Activated T-cell treated with anti-CD3 and anti-CD28 coated beads, Interleukin-2, amount 50 U/mL, for 4 hours (primary cell): ENCODE results near the gene NCL. TPM values are rescaled to one million over a fixed set of nuclear protein-coding genes. Genes with fewer than 3 reads are reported as not detected.
"Not testable (repeated sequence)": the region's sequence is repeated elsewhere in the genome, so short reads cannot be mapped to it uniquely, and the experiment has no call there.

Experiments
- ATAC-seq, 2 donors: fragments of 200-7000 bp; cut with Tn5 transposase; one replicate each; pipeline ENCODE4 v1.10.0; 2021
- DNase-seq: peaks from one replicate; pipeline ENCODE4 v3.0.0-alpha.2; 2020
- H3K27me3 Mint-ChIP-seq: one replicate; pipeline ENCODE4 v1.8.0; 2021; ENCODE audit warnings: low read depth, mixed read lengths
- H3K36me3 Mint-ChIP-seq: one replicate; pipeline ENCODE4 v1.8.0; 2022; ENCODE audit warnings: mixed read lengths; ENCODE audit not compliant: insufficient read depth
- H3K4me1 Mint-ChIP-seq: one replicate; pipeline ENCODE4 v1.8.0; 2021; ENCODE audit warnings: low read depth, mixed read lengths
- H3K4me3 Mint-ChIP-seq: one replicate; pipeline ENCODE4 v1.8.0; 2021; ENCODE audit warnings: mild to moderate bottlenecking, moderate library complexity, mixed read lengths
- H3K9me3 Mint-ChIP-seq: one replicate; pipeline ENCODE4 v1.8.0; 2021; ENCODE audit warnings: mixed read lengths
- total RNA-seq, 3 donors: library from RNA; stranded (reverse); gene quantifications; one replicate each; pipeline ENCODE4 v1.2.1, GENCODE V29; 2021

NCL gene
- total RNA-seq, 3 donors from 2014 or later: 1,928 to 2,267 (median 2,014) TPM

- Mint-ChIP-seq H3K36me3 (no peaks in the 10 kb centered on the region), H3K4me1 (peaks cover 9% of the 10 kb centered on the region), H3K9me3 (no peaks in the 10 kb centered on the region), H3K4me3 (no peak overlapping the region), H3K27me3 (no peaks in the 10 kb centered on the region)
- DNase-seq (no peak), ATAC-seq (no peak)
These were observed 16.5 kb upstream of the NCL start for GRCh38 chr2:231480781-231481180.

- H3K9me3 Mint-ChIP-seq: no peaks in the 10 kb centered on the region
- H3K4me3 Mint-ChIP-seq: no peak overlapping the region
- DNase-seq: no peak
- no peaks in the 10 kb centered on the region for H3K36me3 Mint-ChIP-seq
- peaks cover 9% of the 10 kb centered on the region for H3K4me1 Mint-ChIP-seq
- ATAC-seq: no peak
- H3K27me3 Mint-ChIP-seq: no peaks in the 10 kb centered on the region
These were observed 15.2 kb upstream of the NCL start for GRCh38 chr2:231479455-231479854.

- ATAC-seq (no peak), DNase-seq (no peak)
- Mint-ChIP-seq H3K9me3 (no peaks in the 10 kb centered on the region), H3K36me3 (no peaks in the 10 kb centered on the region), H3K4me1 (peaks cover 2% of the 10 kb centered on the region), H3K27me3 (no peaks in the 10 kb centered on the region), H3K4me3 (no peak overlapping the region)
These were observed 12.6 kb upstream of the NCL start for GRCh38 chr2:231476920-231477319.

GRCh38 chr2:231475965-231476364 lies 11.7 kb upstream of the NCL start:
- Mint-ChIP-seq H3K4me3 (no peak overlapping the region), H3K9me3 (no peaks in the 10 kb centered on the region), H3K4me1 (no peaks in the 10 kb centered on the region), H3K27me3 (no peaks in the 10 kb centered on the region), H3K36me3 (no peaks in the 10 kb centered on the region)
- DNase-seq (no peak), ATAC-seq (no peak)

- Mint-ChIP-seq H3K27me3 (no peaks in the 10 kb centered on the region), H3K9me3 (no peaks in the 10 kb centered on the region), H3K4me1 (peaks cover 6% of the 10 kb centered on the region), H3K36me3 (no peaks in the 10 kb centered on the region), H3K4me3 (no peak overlapping the region)
- DNase-seq: no peak
- ATAC-seq: no peak
These were observed 8.5 kb upstream of the NCL start for GRCh38 chr2:231472816-231473215.

GRCh38 chr2:231470246-231470900 lies 6.1 kb upstream of the NCL start:
- Mint-ChIP-seq H3K4me3 (no peak overlapping the region), H3K9me3 (no peaks in the 10 kb centered on the region), H3K36me3 (no peaks in the 10 kb centered on the region), H3K4me1 (peaks cover 7% of the 10 kb centered on the region), H3K27me3 (no peaks in the 10 kb centered on the region)
- no peak for ATAC-seq
- no peak for DNase-seq

GRCh38 chr2:231469583-231469950 lies 5.3 kb upstream of the NCL start:
- Mint-ChIP-seq H3K4me1 (peaks cover 10% of the 10 kb centered on the region), H3K4me3 (no peak overlapping the region), H3K9me3 (no peaks in the 10 kb centered on the region)

GRCh38 chr2:231467613-231468530 lies 3.6 kb upstream of the NCL start:
- Mint-ChIP-seq H3K4me3 (no peak overlapping the region), H3K27me3 (no peaks in the 10 kb centered on the region), H3K36me3 (peaks cover 8% of the 10 kb centered on the region), H3K4me1 (peaks cover 16% of the 10 kb centered on the region), H3K9me3 (no peaks in the 10 kb centered on the region)
- DNase-seq: no peak
- no peak for ATAC-seq

More at GRCh38 chr2:231469583-231469950, 5.3 kb upstream of the NCL start:
- Mint-ChIP-seq H3K27me3 (no peaks in the 10 kb centered on the region), H3K36me3 (no peaks in the 10 kb centered on the region)
- DNase-seq: no peak
- no peak for ATAC-seq

- ATAC-seq (no peak), DNase-seq (no peak)
- no peaks in the 10 kb centered on the region for H3K27me3 Mint-ChIP-seq
- H3K9me3 Mint-ChIP-seq: no peaks in the 10 kb centered on the region
- H3K4me3 Mint-ChIP-seq: no peak overlapping the region
- peaks cover 21% of the 10 kb centered on the region for H3K4me1 Mint-ChIP-seq
- H3K36me3 Mint-ChIP-seq: peaks cover 15% of the 10 kb centered on the region
These were observed 2.8 kb upstream of the NCL start for GRCh38 chr2:231467016-231467545.

- Mint-ChIP-seq H3K4me3 (peak overlapping the region; percentile 99), H3K27me3 (no peaks in the 10 kb centered on the region), H3K9me3 (no peaks in the 10 kb centered on the region), H3K4me1 (peaks cover 42% of the 10 kb centered on the region), H3K36me3 (peaks cover 35% of the 10 kb centered on the region)
- DNase-seq: peak; percentile 99
- ATAC-seq: peak; percentile 2 to 4
These were observed 574 bp upstream of the NCL start for GRCh38 chr2:231464576-231465540.

GRCh38 chr2:231462729-231463465 lies 1.4 kb downstream of the NCL start:
- ATAC-seq (no peak), DNase-seq (no peak)
- Mint-ChIP-seq H3K4me3 (peak overlapping the region; percentile 99), H3K9me3 (no peaks in the 10 kb centered on the region), H3K36me3 (peaks cover 48% of the 10 kb centered on the region), H3K4me1 (peaks cover 50% of the 10 kb centered on the region), H3K27me3 (no peaks in the 10 kb centered on the region)

GRCh38 chr2:231461516-231461971 lies 2.7 kb downstream of the NCL start:
- peaks cover 60% of the 10 kb centered on the region for H3K36me3 Mint-ChIP-seq
- H3K4me1 Mint-ChIP-seq: peaks cover 59% of the 10 kb centered on the region
- H3K9me3 Mint-ChIP-seq: no peaks in the 10 kb centered on the region
- H3K27me3 Mint-ChIP-seq: no peaks in the 10 kb centered on the region
- H3K4me3 Mint-ChIP-seq: peak overlapping the region; percentile 99
- DNase-seq (no peak), ATAC-seq (no peak)

GRCh38 chr2:231460841-231461240 lies 3.4 kb downstream of the NCL start:
- not testable (repeated sequence) for H3K27me3 Mint-ChIP-seq, ATAC-seq, DNase-seq, H3K9me3 Mint-ChIP-seq
- H3K36me3 Mint-ChIP-seq: peaks cover 66% of the 10 kb centered on the region
- peak overlapping the region; percentile 99 for H3K4me3 Mint-ChIP-seq
- H3K4me1 Mint-ChIP-seq: peaks cover 60% of the 10 kb centered on the region
